Body of pancreas (tissue), 4 donors: ENCODE data around the gene TENM4. TPM values are rescaled to one million over a fixed set of nuclear protein-coding genes. Genes with fewer than 3 reads are reported as not detected.

Experiments
- ATAC-seq: fragments of 150-250 bp; one replicate; pipeline ENCODE4 v1.9.1; 2016
- DNase-seq, 4 donors: peaks; one replicate each; pipeline ENCODE4 v3.0.0-alpha.2; 2019
- H3K27ac ChIP-seq, 4 donors: fragments of 200-600 bp; sonication (generic); 1 replicate in 3 of 4; 2 replicates in 1 of 4; pipeline versions ENCODE4 v1.5.1 to v1.6.1; 2016 to 2019; ENCODE audit warnings: mild to moderate bottlenecking in 1 of 4, mixed read lengths in 1 of 4, moderate library complexity in 1 of 4
- H3K27me3 ChIP-seq, 2 donors: fragments of 200-600 bp; sonication (generic); one replicate each; pipeline ENCODE4 v1.6.0; 2016; ENCODE audit warnings: mild to moderate bottlenecking in 1 of 2
- H3K36me3 ChIP-seq, 2 donors: fragments of 200-600 bp; sonication (generic); replicated peaks in 1 of 2; 2 replicates each; pipeline ENCODE4 v1.5.1; 2016; ENCODE audit warnings: low read depth in 2 of 2; ENCODE audit not compliant: insufficient read depth in 1 of 2
- H3K4me1 ChIP-seq: fragments of 200-600 bp; sonication (generic); one replicate; pipeline ENCODE4 v1.6.0; 2016
- H3K4me3 ChIP-seq, 2 donors: fragments of 200-600 bp; sonication (generic); 1 replicate in 1 of 2; 2 replicates in 1 of 2; pipeline ENCODE4 v1.5.1; 2016 to 2019
- H3K9me3 ChIP-seq, 3 donors: fragments of 200-600 bp; sonication (generic); 1 replicate in 2 of 3; 2 replicates in 1 of 3; pipeline ENCODE4 v1.5.1; 2016
- POLR2A ChIP-seq, 3 donors: fragments of 450-650 bp; IDR thresholded peaks; one replicate each; pipeline ENCODE4 v1.6.1; 2016; ENCODE audit warnings: antibody characterized with exemption in 3 of 3, mild to moderate bottlenecking in 2 of 3
- WGBS, 2 donors: methylation state at CpG; one replicate each; pipeline ENCODE4 v1.1.5; 2017; 5-methylcytosine and 5-hydroxymethylcytosine counted together
- intact Hi-C: fragments of 100-400 bp; cut with DNase I; formaldehyde crosslinking; loops from one replicate; pipeline ENCODE4 v1.15.1; 2023
- total RNA-seq, 2 donors: library from RNA; depleted of rRNA; stranded (reverse); fragments of >200 nt; gene quantifications; one replicate each; pipeline ENCODE4 v1.1.0, GENCODE V29; 2016
- TF ChIP-seq, protein P1 (sequence below), 7 experiments: fragments of 450-650 bp in 4 of 7; fragments of 200-600 bp in 3 of 7; sonication (generic) in 3 of 7; IDR thresholded peaks; one replicate each; pipeline ENCODE4 v1.5.1; 2016 to 2019; ENCODE audit warnings: antibody characterized with exemption in 7 of 7

Gene TENM4
- total RNA-seq, 2 donors from 2014 or later, result 0.78 to 6.6 TPM

DNA sequence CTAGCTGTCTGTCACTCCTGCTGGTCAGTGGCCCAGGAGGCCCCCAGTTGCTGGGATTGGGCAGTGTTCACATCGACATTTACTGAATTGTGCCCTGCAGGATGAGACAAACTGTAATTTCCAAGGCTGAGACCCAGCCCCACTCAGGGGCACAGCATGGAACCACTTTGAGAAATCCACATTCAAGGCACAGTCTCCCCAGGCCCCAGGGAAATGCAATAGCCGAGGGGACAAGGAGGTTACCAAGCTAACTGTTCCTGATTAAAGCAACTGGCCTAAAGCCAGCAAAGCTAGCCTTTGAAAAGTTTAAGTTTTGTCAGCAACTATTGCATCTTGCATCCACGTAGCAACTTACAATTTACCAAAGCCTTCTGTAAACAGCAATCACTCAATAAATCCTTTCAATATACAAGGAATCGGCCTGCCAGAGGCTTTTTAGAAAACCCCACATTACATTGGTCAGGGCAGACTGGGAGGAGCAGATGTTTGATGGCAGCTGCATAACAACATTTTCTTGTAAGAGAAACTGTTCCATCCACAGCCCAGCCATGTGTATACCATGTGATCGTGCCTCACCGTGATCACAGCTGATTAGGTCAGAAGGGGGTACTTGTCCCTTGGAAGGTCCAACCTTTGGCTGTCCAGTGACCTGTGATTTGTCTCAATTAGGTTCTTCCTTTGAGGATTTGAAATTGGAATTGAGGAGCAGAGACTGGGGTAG lies 103.9 kb downstream of the TENM4 start:
- Histone ChIP-seq H3K4me3 (no peak overlapping the region), H3K27me3 (no peaks in the 10 kb centered on the region), H3K4me1 (no peaks in the 10 kb centered on the region), H3K9me3 (no peaks in the 10 kb centered on the region), H3K27ac (no peak overlapping the region), H3K36me3 (no peaks in the 10 kb centered on the region)
- ATAC-seq (no peak), DNase-seq (no peak)
- intact Hi-C loops, result no loop called here
- WGBS, 2 donors, result 63 to 67% methylated on average over 6 of the region's 6 CpGs
- TF ChIP-seq, protein P1, sequence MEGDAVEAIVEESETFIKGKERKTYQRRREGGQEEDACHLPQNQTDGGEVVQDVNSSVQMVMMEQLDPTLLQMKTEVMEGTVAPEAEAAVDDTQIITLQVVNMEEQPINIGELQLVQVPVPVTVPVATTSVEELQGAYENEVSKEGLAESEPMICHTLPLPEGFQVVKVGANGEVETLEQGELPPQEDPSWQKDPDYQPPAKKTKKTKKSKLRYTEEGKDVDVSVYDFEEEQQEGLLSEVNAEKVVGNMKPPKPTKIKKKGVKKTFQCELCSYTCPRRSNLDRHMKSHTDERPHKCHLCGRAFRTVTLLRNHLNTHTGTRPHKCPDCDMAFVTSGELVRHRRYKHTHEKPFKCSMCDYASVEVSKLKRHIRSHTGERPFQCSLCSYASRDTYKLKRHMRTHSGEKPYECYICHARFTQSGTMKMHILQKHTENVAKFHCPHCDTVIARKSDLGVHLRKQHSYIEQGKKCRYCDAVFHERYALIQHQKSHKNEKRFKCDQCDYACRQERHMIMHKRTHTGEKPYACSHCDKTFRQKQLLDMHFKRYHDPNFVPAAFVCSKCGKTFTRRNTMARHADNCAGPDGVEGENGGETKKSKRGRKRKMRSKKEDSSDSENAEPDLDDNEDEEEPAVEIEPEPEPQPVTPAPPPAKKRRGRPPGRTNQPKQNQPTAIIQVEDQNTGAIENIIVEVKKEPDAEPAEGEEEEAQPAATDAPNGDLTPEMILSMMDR (IDR thresholded peaks at IDR 0.05), result no peak
- TF ChIP-seq POLR2A (IDR thresholded peaks at IDR 0.05), result no peak

DNA sequence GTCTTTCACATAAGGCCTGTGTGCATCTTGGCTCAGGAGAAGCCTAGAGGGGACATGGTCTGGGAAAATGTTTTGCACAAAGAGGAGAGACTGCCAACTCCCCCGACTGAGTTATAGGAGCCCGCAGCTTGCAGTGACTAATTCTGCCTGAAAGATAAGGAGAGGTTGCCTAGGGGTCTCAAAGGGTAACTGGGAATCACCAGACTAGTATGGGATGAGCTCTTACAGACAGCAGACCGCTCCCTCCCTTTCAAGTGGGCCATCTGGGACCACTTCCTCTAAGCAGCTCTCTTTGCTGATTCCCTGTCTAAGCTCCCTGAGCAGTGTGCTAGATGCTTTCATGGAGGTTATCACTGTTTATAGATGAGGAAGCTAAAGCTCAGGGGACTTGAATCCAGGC lies 105.1 kb downstream of the TENM4 start:
- H3K36me3 ChIP-seq, result no peaks in the 10 kb centered on the region
- no peaks in the 10 kb centered on the region for H3K9me3 ChIP-seq
- H3K4me1 ChIP-seq, result no peaks in the 10 kb centered on the region
- no peak overlapping the region for H3K27ac ChIP-seq
- TF ChIP-seq, protein P1 (IDR thresholded peaks at IDR 0.05), result no peak
- TF ChIP-seq POLR2A (IDR thresholded peaks at IDR 0.05), result no peak
- intact Hi-C loops, result no loop called here
- H3K27me3 ChIP-seq, result no peaks in the 10 kb centered on the region
- DNase-seq (no peak), ATAC-seq (no peak)
- WGBS, 2 donors, result 62 to 83% methylated on average over 3 of the region's 3 CpGs
- no peak overlapping the region for H3K4me3 ChIP-seq

DNA sequence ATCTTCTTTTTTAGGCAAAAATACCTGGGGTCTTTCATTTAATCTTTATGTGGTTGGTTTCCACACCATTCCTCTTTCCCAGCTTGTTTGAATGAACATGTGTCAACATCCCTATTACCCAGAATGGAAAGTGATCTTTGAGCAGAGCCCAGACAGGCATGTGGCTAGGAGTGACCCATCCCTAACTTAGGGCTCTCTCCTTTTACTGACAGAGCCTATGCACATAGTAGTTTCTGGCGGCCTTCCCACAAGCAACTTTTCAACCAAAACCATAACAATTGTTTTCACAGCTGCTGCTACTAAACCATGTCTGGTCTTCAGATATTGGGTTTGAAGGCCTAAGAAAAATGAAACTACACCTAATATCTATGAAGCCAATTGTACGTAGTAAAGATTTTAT lies 107.5 kb downstream of the TENM4 start:
- 85 to 93% methylated on average over 2 of the region's 2 CpGs for WGBS, 2 donors
- intact Hi-C loops, result no loop called here
- no peaks in the 10 kb centered on the region for H3K36me3 ChIP-seq
- no peak for DNase-seq
- H3K27ac ChIP-seq, result no peak overlapping the region
- H3K4me3 ChIP-seq, result no peak overlapping the region
- no peaks in the 10 kb centered on the region for H3K9me3 ChIP-seq
- no peak for ATAC-seq
- no peaks in the 10 kb centered on the region for H3K27me3 ChIP-seq
- no peak for TF ChIP-seq POLR2A (IDR thresholded peaks at IDR 0.05)
- TF ChIP-seq, protein P1 (IDR thresholded peaks at IDR 0.05), result no peak
- H3K4me1 ChIP-seq, result no peaks in the 10 kb centered on the region

DNA sequence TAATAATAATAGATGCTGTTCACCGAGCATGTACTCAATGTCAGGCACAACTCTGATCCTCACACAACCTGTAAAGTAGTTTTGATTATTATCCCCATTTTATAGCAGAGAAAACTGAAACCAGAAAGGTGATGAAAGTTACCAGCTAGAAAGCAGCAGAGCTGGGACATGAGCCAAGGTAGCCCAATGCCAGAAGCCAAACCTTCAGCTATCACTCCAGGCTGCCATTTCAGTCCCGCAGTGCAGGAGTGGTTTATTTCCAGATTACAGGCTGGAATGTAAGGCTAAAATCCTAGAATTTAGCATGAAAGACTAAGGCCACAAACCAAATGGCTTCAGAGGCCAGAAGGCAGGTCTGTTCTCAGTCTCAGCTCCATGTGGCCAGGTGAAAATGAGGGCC lies 108.8 kb downstream of the TENM4 start:
- Histone ChIP-seq H3K27ac (no peak overlapping the region), H3K4me3 (no peak overlapping the region), H3K9me3 (no peaks in the 10 kb centered on the region), H3K27me3 (no peaks in the 10 kb centered on the region), H3K4me1 (no peaks in the 10 kb centered on the region), H3K36me3 (no peaks in the 10 kb centered on the region)
- 49 to 53% methylated on average over 2 of the region's 2 CpGs for WGBS, 2 donors
- TF ChIP-seq POLR2A (IDR thresholded peaks at IDR 0.05), result no peak
- TF ChIP-seq, protein P1 (IDR thresholded peaks at IDR 0.05), result no peak
- intact Hi-C loops, result no loop called here
- no peak for ATAC-seq
- DNase-seq, result no peak
